Left lung (tissue), 10 donors: ENCODE results near the gene PCDHA13. TPM values are rescaled to one million over a fixed set of nuclear protein-coding genes. Genes with fewer than 3 reads are reported as not detected.

ENCODE experiments used
- ATAC-seq: fragments of 200-7000 bp; cut with Tn5 transposase; one replicate; pipeline ENCODE4 v1.9.1; 2020; ENCODE audit warnings: moderate library complexity
- DNase-seq, 4 donors: peaks; one replicate each; pipeline ENCODE4 v3.0.0-alpha.2; 2013 to 2020
- H3K27ac ChIP-seq, 2 donors: fragments of 200-600 bp; sonication (generic) in 1 of 2; one replicate each; pipeline versions ENCODE4 v1.5.0 to v1.8.0; 2020 to 2021
- H3K27me3 ChIP-seq, 2 donors: fragments of 200-600 bp; sonication (generic) in 1 of 2; one replicate each; pipeline versions ENCODE4 v1.5.0 to v1.8.0; 2020 to 2021
- H3K36me3 ChIP-seq, 2 donors: fragments of 200-600 bp; sonication (generic) in 1 of 2; one replicate each; pipeline versions ENCODE4 v1.5.0 to v1.8.0; 2020 to 2021
- H3K4me1 ChIP-seq, 2 donors: fragments of 200-600 bp; one replicate each; pipeline ENCODE4 v1.8.0; 2021
- H3K4me3 ChIP-seq, 2 donors: fragments of 200-600 bp; sonication (generic) in 1 of 2; one replicate each; pipeline versions ENCODE4 v1.5.0 to v1.8.0; 2020 to 2021; ENCODE audit warnings: mild to moderate bottlenecking in 1 of 2
- H3K9me3 ChIP-seq, 2 donors: fragments of 200-600 bp; sonication (generic) in 1 of 2; one replicate each; pipeline versions ENCODE4 v1.5.0 to v1.8.0; 2020 to 2021
- intact Hi-C, 2 donors: fragments of 100-400 bp; cut with DNase I; formaldehyde crosslinking; loops; one replicate each; pipeline versions ENCODE4 v1.11.2 to v1.14.2; 2022
- polyA plus RNA-seq, 6 donors: library from polyadenylated mRNA; unstranded; fragments of 120-200 nt; gene quantifications; one replicate each; pipeline ENCODE4 v1.2.1, GENCODE V29; 2013; ENCODE audit not compliant: insufficient read length in 6 of 6
- total RNA-seq, 2 donors: library from RNA; stranded (reverse); fragmentation: NEBNext Ultra II Directional; extraction: Animal tissue kit (Norgen Biotek cat#: 25700); gene quantifications; one replicate each; pipeline ENCODE4 v1.2.1, GENCODE V29; 2021
- TF ChIP-seq, protein P1 (sequence below), 2 donors: fragments of 200-600 bp; sonication (generic) in 1 of 2; IDR thresholded peaks; one replicate each; pipeline versions ENCODE4 v1.5.0 to v1.8.0; 2021; ENCODE audit warnings: antibody characterized with exemption in 2 of 2
- donor health status: DM: no; HTN: yes; CAD: no.
- donor health status: DM: no; HTN: no; CAD: no.

Gene PCDHA13
- total and polyA plus RNA-seq, 8 donors, result 0.09 to 1.7 (median 0.28) TPM

DNA sequence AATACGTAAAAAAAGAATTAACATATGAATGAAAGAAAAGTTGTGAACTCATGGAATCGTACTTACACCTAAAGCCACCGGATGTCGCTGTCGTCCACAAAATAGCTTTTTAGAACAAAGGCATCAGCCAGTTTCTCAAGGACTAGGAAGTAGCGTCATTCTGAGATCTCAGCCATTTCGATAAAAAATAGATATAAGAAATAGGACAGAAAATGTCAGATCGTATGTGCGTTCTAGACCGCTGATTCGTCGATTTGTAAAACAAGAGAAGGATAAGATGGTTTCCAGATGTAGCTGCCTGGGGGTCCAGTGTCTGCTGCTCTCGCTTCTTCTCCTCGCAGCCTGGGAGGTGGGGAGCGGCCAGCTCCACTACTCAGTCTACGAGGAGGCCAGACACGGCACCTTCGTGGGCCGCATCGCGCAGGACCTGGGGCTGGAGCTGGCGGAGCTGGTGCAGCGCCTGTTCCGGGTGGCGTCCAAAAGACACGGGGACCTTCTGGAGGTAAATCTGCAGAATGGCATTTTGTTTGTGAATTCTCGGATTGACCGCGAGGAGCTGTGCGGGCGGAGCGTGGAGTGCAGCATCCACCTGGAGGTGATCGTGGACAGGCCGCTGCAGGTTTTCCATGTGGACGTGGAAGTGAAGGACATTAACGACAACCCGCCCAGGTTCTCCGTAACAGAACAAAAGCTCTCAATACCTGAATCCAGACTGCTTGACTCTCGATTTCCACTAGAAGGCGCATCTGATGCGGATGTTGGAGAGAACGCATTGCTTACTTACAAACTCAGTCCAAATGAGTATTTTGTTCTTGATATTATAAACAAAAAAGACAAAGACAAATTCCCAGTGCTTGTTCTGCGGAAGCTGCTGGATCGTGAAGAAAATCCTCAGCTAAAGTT is 25.9 kb upstream of the PCDHA13 start, which contains the start of gene PCDHA10:
PCDHA10 (plus strand) TSS at position 126 of the 903 bp plus-strand sequence; CDS start at position 278, 152 bp downstream.
- intact Hi-C loops, result no loop called here
- DNase-seq (peak in 1 of 4 donors; percentile 13), ATAC-seq (no peak)
- peaks cover 0 to 12% of the 10 kb centered on the region in 2 donors for H3K27me3 ChIP-seq
- no peak within 1 kb of the TSS for H3K4me3 ChIP-seq
- no peak within 1 kb of the TSS for H3K27ac ChIP-seq
- TF ChIP-seq, protein P1, sequence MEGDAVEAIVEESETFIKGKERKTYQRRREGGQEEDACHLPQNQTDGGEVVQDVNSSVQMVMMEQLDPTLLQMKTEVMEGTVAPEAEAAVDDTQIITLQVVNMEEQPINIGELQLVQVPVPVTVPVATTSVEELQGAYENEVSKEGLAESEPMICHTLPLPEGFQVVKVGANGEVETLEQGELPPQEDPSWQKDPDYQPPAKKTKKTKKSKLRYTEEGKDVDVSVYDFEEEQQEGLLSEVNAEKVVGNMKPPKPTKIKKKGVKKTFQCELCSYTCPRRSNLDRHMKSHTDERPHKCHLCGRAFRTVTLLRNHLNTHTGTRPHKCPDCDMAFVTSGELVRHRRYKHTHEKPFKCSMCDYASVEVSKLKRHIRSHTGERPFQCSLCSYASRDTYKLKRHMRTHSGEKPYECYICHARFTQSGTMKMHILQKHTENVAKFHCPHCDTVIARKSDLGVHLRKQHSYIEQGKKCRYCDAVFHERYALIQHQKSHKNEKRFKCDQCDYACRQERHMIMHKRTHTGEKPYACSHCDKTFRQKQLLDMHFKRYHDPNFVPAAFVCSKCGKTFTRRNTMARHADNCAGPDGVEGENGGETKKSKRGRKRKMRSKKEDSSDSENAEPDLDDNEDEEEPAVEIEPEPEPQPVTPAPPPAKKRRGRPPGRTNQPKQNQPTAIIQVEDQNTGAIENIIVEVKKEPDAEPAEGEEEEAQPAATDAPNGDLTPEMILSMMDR (IDR thresholded peaks at IDR 0.05), result no peak
- no peaks in the 10 kb centered on the region for H3K4me1 ChIP-seq
- no peaks in the 10 kb centered on the region for H3K36me3 ChIP-seq
- H3K9me3 ChIP-seq, result peaks cover 0 to 18% of the 10 kb centered on the region in 2 donors

DNA sequence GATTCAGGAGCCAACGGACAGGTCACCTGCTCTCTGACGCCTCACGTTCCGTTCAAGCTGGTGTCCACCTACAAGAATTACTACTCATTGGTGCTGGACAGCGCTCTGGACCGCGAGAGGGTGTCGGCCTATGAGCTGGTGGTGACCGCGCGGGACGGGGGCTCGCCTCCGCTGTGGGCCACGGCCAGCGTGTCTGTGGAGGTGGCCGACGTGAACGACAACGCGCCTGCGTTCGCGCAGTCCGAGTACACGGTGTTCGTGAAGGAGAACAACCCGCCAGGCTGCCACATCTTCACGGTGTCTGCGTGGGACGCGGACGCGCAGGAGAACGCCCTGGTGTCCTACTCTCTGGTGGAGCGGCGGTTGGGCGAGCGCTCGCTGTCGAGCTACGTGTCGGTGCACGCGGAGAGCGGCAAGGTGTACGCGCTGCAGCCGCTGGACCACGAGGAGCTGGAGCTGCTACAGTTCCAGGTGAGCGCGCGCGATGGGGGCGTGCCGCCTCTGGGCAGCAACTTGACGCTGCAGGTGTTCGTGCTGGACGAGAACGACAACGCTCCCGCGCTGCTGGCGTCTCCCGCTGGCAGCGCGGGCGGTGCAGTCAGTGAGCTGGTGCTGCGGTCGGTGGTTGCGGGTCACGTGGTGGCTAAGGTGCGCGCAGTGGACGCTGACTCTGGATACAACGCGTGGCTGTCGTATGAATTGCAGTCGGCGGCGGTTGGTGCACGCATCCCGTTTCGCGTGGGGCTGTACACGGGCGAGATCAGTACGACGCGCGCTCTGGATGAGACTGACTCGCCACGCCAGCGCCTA is 24.5 kb upstream of the PCDHA13 start:
- Histone ChIP-seq H3K27ac (no peak overlapping the region), H3K4me3 (no peak overlapping the region), H3K4me1 (no peaks in the 10 kb centered on the region), H3K36me3 (no peaks in the 10 kb centered on the region), H3K9me3 (peaks cover 0 to 31% of the 10 kb centered on the region in 2 donors), H3K27me3 (peaks cover 0 to 23% of the 10 kb centered on the region in 2 donors)
- no peak for ATAC-seq
- TF ChIP-seq, protein P1 (IDR thresholded peaks at IDR 0.05), result no peak
- intact Hi-C loops, result no loop called here
- DNase-seq, result no peak

DNA sequence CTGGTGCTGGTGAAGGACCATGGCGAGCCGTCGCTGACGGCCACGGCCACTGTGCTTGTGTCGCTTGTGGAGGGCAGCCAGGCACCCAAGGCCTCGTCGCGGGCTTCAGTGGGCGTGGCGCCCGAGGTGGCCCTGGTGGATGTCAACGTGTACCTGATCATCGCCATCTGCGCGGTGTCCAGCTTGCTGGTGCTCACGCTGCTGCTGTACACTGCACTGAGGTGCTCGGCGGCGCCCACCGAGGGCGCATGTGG is 24.0 kb upstream of the PCDHA13 start:
- no peak overlapping the region for H3K27ac ChIP-seq
- peaks cover 0 to 26% of the 10 kb centered on the region in 2 donors for H3K27me3 ChIP-seq
- H3K4me3 ChIP-seq, result no peak overlapping the region
- ATAC-seq, result no peak
- TF ChIP-seq, protein P1 (IDR thresholded peaks at IDR 0.05), result no peak
- intact Hi-C loops, result no loop called here
- no peak for DNase-seq
- no peaks in the 10 kb centered on the region for H3K4me1 ChIP-seq
- peaks cover 0 to 36% of the 10 kb centered on the region in 2 donors for H3K9me3 ChIP-seq
- no peaks in the 10 kb centered on the region for H3K36me3 ChIP-seq

DNA sequence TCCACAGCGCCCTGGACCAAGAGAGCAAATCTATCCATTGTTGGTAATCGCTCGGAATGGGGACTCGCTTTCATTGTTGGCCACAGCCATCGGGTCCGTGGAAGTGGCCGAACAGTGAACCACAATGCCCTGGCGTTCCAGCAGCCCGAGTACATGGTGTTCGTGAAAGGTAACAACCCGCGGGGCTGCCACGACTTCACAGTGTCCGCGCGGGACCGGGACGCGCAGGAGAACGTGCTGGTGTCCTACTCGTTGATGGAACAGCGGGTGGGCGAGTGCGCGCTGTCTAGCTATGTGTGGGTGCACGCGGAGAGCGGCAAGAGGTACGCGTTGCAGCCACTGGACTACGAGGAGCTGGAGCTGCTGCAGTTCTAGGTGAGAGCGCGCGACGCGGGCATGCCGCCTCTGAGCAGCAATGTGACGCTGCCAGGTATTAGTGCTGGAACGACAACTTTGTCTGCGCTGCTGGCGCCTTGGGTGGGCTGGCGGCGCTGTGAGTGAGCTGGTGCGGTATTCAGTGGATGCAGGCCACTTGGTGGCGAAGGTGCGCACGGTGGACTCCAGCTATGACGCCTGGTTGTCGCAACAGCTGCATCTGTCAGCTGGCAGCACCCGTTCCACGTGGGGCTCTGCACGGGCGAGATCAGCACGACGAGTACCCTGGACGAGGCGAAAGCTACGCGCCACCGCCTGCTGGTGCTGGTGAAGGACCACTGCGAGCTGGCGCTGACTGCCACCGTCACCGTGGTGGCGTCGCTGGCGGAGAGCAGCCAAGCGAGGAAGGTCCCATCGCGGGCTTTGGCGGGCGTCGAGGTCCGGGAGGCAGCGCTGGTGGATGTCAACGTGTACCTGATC is 19.3 kb upstream of the PCDHA13 start:
- no peak for ATAC-seq
- Histone ChIP-seq H3K4me1 (no peaks in the 10 kb centered on the region), H3K4me3 (no peak overlapping the region), H3K9me3 (peaks cover 0 to 32% of the 10 kb centered on the region in 2 donors), H3K27me3 (peaks cover 0 to 41% of the 10 kb centered on the region in 2 donors), H3K27ac (no peak overlapping the region), H3K36me3 (no peaks in the 10 kb centered on the region)
- TF ChIP-seq, protein P1 (IDR thresholded peaks at IDR 0.05), result no peak
- DNase-seq, result peak in 1 of 4 donors; percentile 75
- intact Hi-C loops, result no loop called here
